Activated effector memory CD4-positive, alpha-beta T cell treated with anti-CD3 and anti-CD28 coated beads, Interleukin-2, amount 50 U/mL, for 16 hours (primary cell): ENCODE measurements around the gene VMAC.
A peak's percentile ranks its signal among the peaks of the same experiment; 100 is the strongest.
"Not testable (repeated sequence)": the region's sequence is repeated elsewhere in the genome, so short reads cannot be mapped to it uniquely, and the experiment has no call there.

ENCODE experiments used
- DNase-seq: peaks from one replicate; pipeline ENCODE4 v3.0.0-alpha.2; 2020

Gene VMAC

GRCh38 chr19:5884065-5884811 lies 20.4 kb upstream of the VMAC start:
- DNase-seq = not testable (repeated sequence)

GRCh38 chr19:5889288-5889971 lies 15.2 kb upstream of the VMAC start:
- no peak for DNase-seq

- DNase-seq = no peak
Measured at GRCh38 chr19:5890099-5890498, 14.6 kb upstream of the VMAC start.

GRCh38 chr19:5891572-5891937 lies 13.1 kb upstream of the VMAC start:
- DNase-seq = no peak

- no peak for DNase-seq
Measured at GRCh38 chr19:5891938-5892771, 12.5 kb upstream of the VMAC start.

GRCh38 chr19:5892772-5893275 lies 11.8 kb upstream of the VMAC start:
- DNase-seq = no peak

- no peak for DNase-seq
Measured at GRCh38 chr19:5893296-5893903, 11.3 kb upstream of the VMAC start.

GRCh38 chr19:5893907-5894703 lies 10.6 kb upstream of the VMAC start:
- DNase-seq = no peak

GRCh38 chr19:5894704-5895349 lies 9.8 kb upstream of the VMAC start:
- no peak for DNase-seq

GRCh38 chr19:5895409-5895808 lies 9.3 kb upstream of the VMAC start:
- no peak for DNase-seq

- no peak for DNase-seq
Measured at GRCh38 chr19:5895890-5896289, 8.8 kb upstream of the VMAC start.

GRCh38 chr19:5896365-5897076 lies 8.2 kb upstream of the VMAC start:
- DNase-seq = no peak

- no peak for DNase-seq
Measured at GRCh38 chr19:5897189-5897969, 7.3 kb upstream of the VMAC start.

GRCh38 chr19:5899728-5900526 lies 4.7 kb upstream of the VMAC start:
- DNase-seq = no peak

GRCh38 chr19:5900976-5901375 lies 3.7 kb upstream of the VMAC start:
- DNase-seq = no peak

- no peak for DNase-seq
Measured at GRCh38 chr19:5903056-5903623, 1.5 kb upstream of the VMAC start.

- DNase-seq = peak; percentile 99
Measured at GRCh38 chr19:5903624-5904351, 884 bp upstream of the VMAC start, which contains the start of gene NDUFA11. Gene NDUFA11 (minus strand): TSS chr19:5903790. CDS start chr19:5903708, 82 bp downstream.
